Endothelial cell of umbilical vein (primary cell): ENCODE results near the gene CCK. TPM values are rescaled to one million over a fixed set of nuclear protein-coding genes. Genes with fewer than 3 reads are reported as not detected.

Experiments
- BruUV-seq: library from RNA; stranded (reverse); fragments of 400-500 nt; replicated peaks from 2 replicates; lab custom pipeline; 2021; lab: Mats Ljungman, UMichigan
- CTCF ChIA-PET: fragments of 300-600, 350-600 bp; sonication (Branson Sonifier 250); formaldehyde crosslinking; loops from one replicate; lab custom pipeline; 2021; ENCODE audit warnings: antibody characterized with exemption, inconsistent platforms; lab: Charles Lee
- POLR2A ChIA-PET: fragments of 300-600, 350-600 bp; sonication (Branson Sonifier 250); formaldehyde crosslinking; loops from one replicate; lab custom pipeline; 2021; ENCODE audit warnings: antibody characterized with exemption, inconsistent platforms; lab: Charles Lee
- DNase-seq: peaks from one replicate; pipeline ENCODE4 v3.0.0-alpha.2; 2011; ENCODE audit warnings: low read depth, low spot score
- FAIRE-seq: peaks from 2 replicates; lab custom pipeline; 2011; peaks lifted over from hg19 to GRCh38; lab: Jason Lieb, UNC
- H2AFZ ChIP-seq: 2 replicates; pipeline ENCODE4 v1.6.0; 2012; ENCODE audit warnings: low read depth, low read length, control low read depth, inconsistent platforms
- H3K27ac ChIP-seq: 2 replicates; pipeline ENCODE4 v1.5.1; 2011; ENCODE audit warnings: low read depth, mild to moderate bottlenecking, control low read depth, low read length, moderate library complexity; ENCODE audit not compliant: insufficient read depth
- H3K27me3 ChIP-seq, 2 experiments: 2 replicates each; pipeline versions ENCODE4 v1.6.0 to v1.6.1; 2011; ENCODE audit warnings: low read length in 2 of 2, mixed read lengths in 1 of 2; ENCODE audit not compliant: control insufficient read depth in 2 of 2, insufficient read depth in 2 of 2
- H3K36me3 ChIP-seq, 2 experiments: 2 replicates in 1 of 2; 3 replicates in 1 of 2; pipeline ENCODE4 v1.5.1; 2011; ENCODE audit warnings: low read length in 2 of 2, mild to moderate bottlenecking in 1 of 2, moderate library complexity in 1 of 2; ENCODE audit not compliant: control insufficient read depth in 2 of 2, insufficient read depth in 2 of 2; ENCODE audit errors: extremely low read depth in 1 of 2
- H3K4me1 ChIP-seq: 3 replicates; pipeline ENCODE4 v1.5.1; 2011; ENCODE audit warnings: mild to moderate bottlenecking, low read length; ENCODE audit not compliant: control insufficient read depth, insufficient read depth; ENCODE audit errors: extremely low read depth
- H3K4me2 ChIP-seq: 2 replicates; pipeline ENCODE4 v1.6.1; 2011; ENCODE audit warnings: low read length, control low read depth, mixed read lengths; ENCODE audit not compliant: insufficient read depth
- H3K4me3 ChIP-seq, 3 experiments: fragments of 200-600 bp in 1 of 3; sonication (generic), shearing (Covaris generic) in 1 of 3; replicated peaks in 1 of 3; 2 replicates each; pipeline ENCODE4 v1.5.1; 2011 to 2016; ENCODE audit warnings: control low read depth in 3 of 3, low read length in 3 of 3, mild to moderate bottlenecking in 2 of 3, inconsistent platforms in 1 of 3, low read depth in 1 of 3, moderate library complexity in 1 of 3; ENCODE audit not compliant: insufficient read depth in 1 of 3
- H3K79me2 ChIP-seq: 2 replicates; pipeline ENCODE4 v1.6.0; 2012; ENCODE audit warnings: low read length, inconsistent platforms; ENCODE audit not compliant: control insufficient read depth, insufficient read depth
- H3K9ac ChIP-seq: replicated peaks from 2 replicates; pipeline ENCODE3; 2011; ENCODE audit warnings: low read length, control low read depth; ENCODE audit not compliant: insufficient read depth; ENCODE audit errors: extremely low read depth
- H3K9me1 ChIP-seq: replicated peaks from 3 replicates; pipeline ENCODE4 v1.6.0; 2011; ENCODE audit warnings: mild to moderate bottlenecking, low read length; ENCODE audit not compliant: control insufficient read depth, insufficient read depth; ENCODE audit errors: extremely low read depth
- H3K9me3 ChIP-seq: replicated peaks from 2 replicates; pipeline ENCODE4 v1.5.1; 2012; ENCODE audit warnings: low read length, inconsistent platforms; ENCODE audit not compliant: control insufficient read depth, insufficient read depth
- H4K20me1 ChIP-seq: replicated peaks from 2 replicates; pipeline ENCODE3; 2011; ENCODE audit warnings: mild to moderate bottlenecking, low read length; ENCODE audit not compliant: control insufficient read depth, insufficient read depth; ENCODE audit errors: extremely low read depth
- CTCF ChIP-seq, 2 donors: IDR thresholded peaks; 1 replicate in 1 of 2; 2 replicates in 1 of 2; pipeline ENCODE4 v1.5.1; 2011; ENCODE audit warnings: low read length in 2 of 2, mild to moderate bottlenecking in 2 of 2, moderate library complexity in 2 of 2, control low read depth in 1 of 2, inconsistent platforms in 1 of 2, low read depth in 1 of 2; ENCODE audit not compliant: insufficient read depth in 1 of 2; ENCODE audit errors: extremely low read depth in 1 of 2
- EZH2 ChIP-seq: IDR thresholded peaks from 2 replicates; pipeline ENCODE4 v1.6.1; 2012; ENCODE audit warnings: borderline replicate concordance, low read depth, mild to moderate bottlenecking, moderate library complexity, low read length, inconsistent platforms; ENCODE audit not compliant: severe bottlenecking
- FOS ChIP-seq: IDR thresholded peaks from 2 replicates; pipeline ENCODE4 v1.6.1; 2011; ENCODE audit warnings: mild to moderate bottlenecking, low read length, moderate library complexity, borderline replicate concordance; ENCODE audit not compliant: insufficient read depth
- GATA2 ChIP-seq: IDR thresholded peaks from 2 replicates; pipeline ENCODE4 v1.7.0; 2011; ENCODE audit warnings: low read depth, mild to moderate bottlenecking, moderate library complexity, mixed read lengths, low read length; ENCODE audit not compliant: insufficient read length, insufficient read depth
- JUN ChIP-seq: IDR thresholded peaks from 2 replicates; pipeline ENCODE4 v1.6.1; 2011; ENCODE audit warnings: borderline replicate concordance, low read depth; ENCODE audit not compliant: insufficient read length, insufficient read depth
- MAX ChIP-seq: IDR thresholded peaks from 2 replicates; pipeline ENCODE4 v1.6.1; 2011; ENCODE audit not compliant: insufficient read depth, insufficient read length
- MYC ChIP-seq: IDR thresholded peaks from one replicate; pipeline ENCODE4 v1.6.1; 2011; ENCODE audit warnings: mild to moderate bottlenecking, low read depth, low read length
- POLR2A ChIP-seq: IDR thresholded peaks from 2 replicates; pipeline ENCODE4 v1.6.1; 2012; ENCODE audit warnings: low read depth, mild to moderate bottlenecking, control low read depth, low read length
- POLR2AphosphoS5 ChIP-seq: IDR thresholded peaks from 2 replicates; pipeline ENCODE4 v1.6.1; 2012; ENCODE audit warnings: low read depth, mild to moderate bottlenecking, control low read depth, low read length, moderate library complexity; ENCODE audit not compliant: insufficient read depth
- dilution Hi-C: fragments of 300-500 bp; cut with MboI; formaldehyde crosslinking; loops from one replicate; pipeline ENCODE4 v1.15.0; 2019; ENCODE audit warnings: low sequenced_read_pairs; ENCODE audit not compliant: extremely low pct_ligation_motif_present
- intact Hi-C: fragments of 100-400 bp; cut with micrococcal nuclease; formaldehyde crosslinking; loops from one replicate; pipeline ENCODE4 v1.10.0; 2022
- polyA plus RNA-seq, 4 experiments: library from polyadenylated mRNA; depleted of rRNA in 3 of 4; stranded (reverse) in 3 of 4; unstranded in 1 of 4; fragments of >200 nt; gene quantifications; 2 replicates each; pipeline versions ENCODE4 v1.2.1 to v1.2.3, GENCODE V29; 2011 to 2012; ENCODE audit warnings: missing spikeins in 1 of 4
- total RNA-seq: library from RNA; stranded (reverse); gene quantifications from 2 replicates; pipeline ENCODE4 v1.2.3, GENCODE V29; 2021

Gene CCK
- total and polyA plus RNA-seq, 2 donors (not counting 3 experiments of a cell fraction or from before 2014, with no cell fraction given) = not detected

- ChIA-PET CTCF (interaction anchor here (1.2 kb wide), 1 partner anchor 33 kb away, joined by 4 read pairs; no protein-coding TSS in a partner anchor), POLR2A (no interaction called here)
- H3K4me1 ChIP-seq = no peaks in the 10 kb centered on the region
- H3K27me3 ChIP-seq = no peaks in the 10 kb centered on the region
- no peaks in the 10 kb centered on the region for H3K79me2 ChIP-seq
- BruUV-seq = no TSS peak
- dilution Hi-C loops (no loop called here), intact Hi-C loops (no loop called here)
- H3K4me2 ChIP-seq = no peak overlapping the region
- no peak for DNase-seq
- no peak overlapping the region for H3K4me3 ChIP-seq
- FAIRE-seq = no peak
- H3K36me3 ChIP-seq = peaks cover 3 to 34% of the 10 kb centered on the region in 2 experiments
- H3K9me3 ChIP-seq = no peaks in the 10 kb centered on the region
- no peak overlapping the region for H3K27ac ChIP-seq
- no peaks in the 10 kb centered on the region for H3K9me1 ChIP-seq
- H4K20me1 ChIP-seq = no peaks in the 10 kb centered on the region
- TF ChIP-seq EZH2 = no peak
- TF ChIP-seq FOS = no peak
- no peak for TF ChIP-seq GATA2
- TF ChIP-seq MYC = no peak
- TF ChIP-seq JUN = no peak
- TF ChIP-seq POLR2AphosphoS5 = no peak
- no peak for TF ChIP-seq POLR2A
- no peak for TF ChIP-seq CTCF (IDR thresholded peaks at IDR 0.05; ENCODE audit: extremely low read depth in 1 of 2, insufficient read depth in 1 of 2, low read depth in 1 of 2, low read length in 2 of 2)
- TF ChIP-seq MAX = no peak
- no peak overlapping the region for H3K9ac ChIP-seq
- H2AFZ ChIP-seq = no peak overlapping the region
Measured at GRCh38 chr3:42224178-42224577, 41.8 kb downstream of the CCK start.
